CD4-positive, alpha-beta T cell treated with Interferon alpha-2 for 1 hour (primary cell): ENCODE data around the gene PMIS2.

Experiments used
- DNase-seq, 2 donors: peaks; one replicate each; pipeline ENCODE4 v3.0.0-alpha.2; 2020 to 2022

The PMIS2 gene

DNA sequence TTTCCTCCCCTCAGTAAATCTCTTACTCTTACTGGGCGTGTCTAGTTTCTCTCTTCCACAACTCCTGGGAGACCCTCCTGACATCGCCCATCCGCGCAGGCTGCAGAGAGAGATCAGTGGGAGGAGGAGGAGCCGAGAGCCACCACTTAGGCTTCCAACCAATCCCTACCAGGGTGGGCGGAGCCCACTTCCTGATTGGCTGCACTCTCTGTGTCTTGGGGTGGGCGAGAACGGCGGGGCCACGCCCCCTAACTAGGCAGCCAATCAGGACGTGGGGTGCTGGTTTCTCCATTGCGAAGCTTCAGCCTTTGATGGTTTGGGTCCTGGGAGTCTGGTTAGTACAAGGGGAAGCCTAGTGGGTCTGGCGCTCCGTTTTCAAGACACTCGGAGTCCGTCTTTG is at the start of gene PMIS2:
TSS of gene PMIS2 (plus strand) at position 326 of the 400 bp plus-strand sequence. CDS start 87 bp downstream, outside the sequence.
- DNase-seq = peak in 1 of 2 donors; percentile 13

DNA sequence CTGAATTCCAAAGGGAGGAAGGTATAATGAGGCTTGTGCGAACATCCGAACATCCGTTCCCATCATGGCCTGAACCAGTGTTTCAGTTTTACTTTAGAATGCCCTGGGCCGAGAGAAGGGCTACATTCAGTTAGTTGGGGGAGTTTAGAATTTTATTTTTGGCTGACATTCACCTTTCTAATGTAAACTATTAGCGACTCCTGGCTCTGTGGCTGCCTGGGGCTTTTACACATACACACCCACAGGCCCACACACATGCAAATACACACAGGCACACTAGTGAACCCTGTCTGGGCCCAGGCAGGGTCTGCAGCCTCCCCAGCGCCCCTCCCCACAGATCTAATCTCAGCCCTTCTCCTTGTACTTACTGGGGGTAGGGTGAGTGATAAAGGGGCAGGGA is 46.7 kb upstream of the PMIS2 start:
- DNase-seq = no peak

DNA sequence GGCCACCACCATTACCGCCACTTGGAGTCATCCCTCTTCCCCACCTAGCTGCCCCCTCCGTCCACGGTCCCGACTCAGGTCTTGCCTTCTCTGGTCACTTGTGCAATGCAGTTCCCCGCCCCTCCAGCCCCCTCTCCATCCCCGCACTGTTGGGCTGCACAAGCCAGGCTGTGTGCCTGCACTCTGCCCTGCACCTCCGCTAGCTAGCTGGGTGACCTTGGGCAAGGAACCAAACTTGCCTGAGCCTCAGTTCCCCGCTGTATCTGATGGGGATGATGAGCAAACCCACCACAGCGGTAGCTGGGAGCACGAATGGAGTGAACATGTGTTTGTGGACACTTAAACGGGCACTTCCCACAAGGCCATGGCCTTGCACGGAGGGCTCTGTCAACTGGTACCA is 46.1 kb upstream of the PMIS2 start:
- no peak for DNase-seq

DNA sequence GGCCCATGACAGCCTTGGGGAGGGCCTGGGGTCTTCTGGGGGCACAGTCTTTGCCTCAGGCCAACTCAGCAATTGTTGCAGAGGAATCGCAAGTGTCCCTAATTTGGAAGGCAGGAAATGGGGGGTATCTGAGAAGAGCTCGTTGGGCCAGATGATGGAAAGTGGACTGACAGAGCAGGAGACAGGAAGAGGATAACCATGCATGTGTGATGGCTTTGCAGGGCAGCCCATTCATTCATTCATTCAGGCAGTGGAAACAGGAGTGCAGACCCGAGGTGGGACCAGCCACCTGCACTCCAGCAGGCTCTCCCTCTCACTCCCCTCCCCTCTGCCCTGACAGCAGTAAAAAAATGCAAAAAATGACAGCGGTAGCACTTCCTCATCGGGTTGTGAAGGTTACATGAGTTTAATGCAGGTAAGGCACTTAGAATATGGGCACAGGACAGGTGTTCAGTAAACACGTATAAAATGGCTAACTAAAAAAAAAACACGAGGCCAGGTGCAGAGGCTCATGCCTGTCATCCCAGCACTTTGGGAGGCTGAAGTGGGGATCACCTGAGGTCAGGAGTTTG is 45.5 kb upstream of the PMIS2 start:
- DNase-seq = no peak

DNA sequence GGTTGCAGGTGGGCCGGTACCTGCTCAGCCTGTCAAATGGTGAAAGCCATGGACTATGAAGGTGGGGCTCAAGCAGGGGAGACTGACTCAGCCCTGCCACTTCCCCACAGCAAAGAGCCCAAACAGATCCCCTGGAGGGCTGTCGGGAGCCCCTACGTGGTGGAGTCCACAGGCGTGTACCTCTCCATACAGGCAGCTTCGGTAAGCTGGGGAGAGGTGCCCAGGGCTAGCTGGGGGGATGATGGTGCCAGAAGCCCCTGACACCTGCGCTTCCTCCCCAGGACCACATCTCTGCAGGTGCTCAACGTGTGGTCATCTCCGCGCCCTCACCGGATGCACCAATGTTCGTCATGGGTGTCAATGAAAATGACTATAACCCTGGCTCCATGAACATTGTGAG is 43.8 kb upstream of the PMIS2 start:
- DNase-seq = no peak

DNA sequence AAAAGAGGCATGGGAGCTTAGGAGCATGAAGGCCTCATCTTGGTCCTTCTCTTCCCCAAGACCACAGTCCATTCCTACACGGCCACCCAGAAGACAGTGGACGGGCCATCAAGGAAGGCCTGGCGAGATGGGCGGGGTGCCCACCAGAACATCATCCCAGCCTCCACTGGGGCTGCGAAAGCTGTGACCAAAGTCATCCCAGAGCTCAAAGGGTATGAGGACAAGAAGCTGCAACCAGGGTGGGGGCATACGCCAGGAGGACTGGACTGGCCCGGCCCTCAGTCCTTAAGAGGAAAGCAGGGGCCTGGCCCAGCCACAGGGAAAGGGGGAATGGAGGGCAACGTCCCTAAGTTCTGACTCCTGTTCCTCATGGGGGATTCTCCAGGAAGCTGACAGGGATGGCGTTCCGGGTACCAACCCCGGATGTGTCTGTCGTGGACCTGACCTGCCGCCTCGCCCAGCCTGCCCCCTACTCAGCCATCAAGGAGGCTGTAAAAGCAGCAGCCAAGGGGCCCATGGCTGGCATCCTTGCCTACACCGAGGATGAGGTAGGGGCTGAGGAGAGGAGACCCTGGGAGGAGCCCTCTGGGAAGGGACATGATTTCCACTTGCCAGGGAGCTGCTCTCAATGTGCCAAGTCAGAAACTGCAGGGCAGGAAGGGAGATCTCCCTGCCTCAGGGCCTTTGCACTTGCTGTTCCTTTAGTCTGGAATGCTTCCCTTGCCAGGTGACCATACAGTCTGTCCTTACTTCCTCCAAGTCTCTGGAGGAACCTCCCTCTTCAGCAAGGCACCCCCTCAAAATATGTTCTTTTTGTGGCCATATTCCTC is 42.5 kb upstream of the PMIS2 start:
- no peak for DNase-seq

DNA sequence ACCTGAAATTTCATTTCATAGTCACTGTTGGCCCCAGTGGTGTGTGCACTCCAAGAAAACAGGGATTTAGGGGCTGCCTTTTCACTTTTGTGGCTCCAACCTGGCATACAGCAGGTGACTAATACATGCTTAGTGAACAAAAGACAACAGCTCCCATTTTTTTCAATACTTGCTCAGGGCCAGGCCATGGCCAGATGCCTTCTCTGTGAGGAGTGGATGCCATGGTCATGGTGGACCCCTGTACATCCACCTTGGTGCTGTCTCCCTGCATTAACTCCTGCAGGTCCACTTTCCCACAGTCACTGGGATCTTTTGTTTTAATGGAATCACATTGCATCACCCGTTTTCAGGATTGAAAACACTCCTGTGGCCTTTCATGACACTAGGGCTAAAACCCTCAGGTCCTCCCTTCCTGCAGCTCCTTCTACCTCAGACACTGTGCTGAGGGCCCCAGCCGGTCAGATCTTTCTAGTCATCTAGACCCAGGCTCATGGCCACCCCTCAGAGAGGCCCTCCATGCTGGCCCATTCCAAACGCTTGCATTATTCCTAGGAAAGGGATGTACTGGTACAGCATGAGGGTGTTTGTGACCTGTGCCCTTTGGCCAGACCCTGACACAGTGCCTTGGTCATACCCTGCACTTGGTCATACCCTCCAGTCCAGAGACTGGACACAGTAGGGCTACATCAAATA is 41.7 kb upstream of the PMIS2 start:
- no peak for DNase-seq

DNA sequence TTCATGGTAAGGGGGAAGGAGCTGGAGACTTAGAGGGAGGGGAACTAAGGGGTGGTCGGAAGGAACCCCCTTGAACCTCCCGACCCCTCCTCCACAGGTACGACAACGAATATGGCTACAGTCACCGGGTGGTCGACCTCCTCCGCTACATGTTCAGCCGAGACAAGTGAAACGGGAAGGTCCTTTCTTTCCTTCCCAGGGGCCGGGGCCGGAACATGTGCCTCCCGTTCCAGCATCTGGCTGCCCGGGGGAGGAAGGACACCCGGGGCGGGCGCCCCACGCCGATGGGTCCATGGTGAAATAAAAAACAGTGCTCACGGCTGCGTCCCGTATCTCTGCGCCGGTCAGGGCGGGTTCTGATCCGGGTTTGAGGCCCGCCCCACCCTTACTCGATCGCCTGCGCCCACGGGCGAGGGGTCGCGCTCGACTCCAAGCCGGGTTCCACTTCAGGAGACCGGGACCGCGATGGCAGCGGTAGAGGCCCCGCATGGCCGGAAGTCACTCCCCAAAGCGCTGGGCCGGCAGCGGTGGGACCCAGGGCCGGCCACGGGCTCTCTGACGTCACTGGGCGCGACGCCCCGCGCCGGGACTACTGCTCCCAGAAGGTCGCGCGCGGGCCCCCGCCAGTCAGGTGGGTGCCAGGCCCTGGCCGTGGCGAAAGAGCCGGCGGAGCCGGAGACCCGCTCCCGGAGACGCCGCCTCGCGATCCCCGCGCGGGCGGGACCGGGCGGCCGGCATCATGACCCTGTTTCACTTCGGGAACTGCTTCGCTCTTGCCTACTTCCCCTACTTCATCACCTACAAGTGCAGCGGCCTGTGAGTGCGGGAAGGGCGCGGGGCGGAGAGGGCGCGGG is 40.7 kb upstream of the PMIS2 start, which contains the start of gene TMEM147:
TSS of gene TMEM147 (plus strand) at position 626 of the 854 bp plus-strand sequence. CDS start at position 740, 114 bp downstream.
- DNase-seq = peak; percentile 79 to 85

DNA sequence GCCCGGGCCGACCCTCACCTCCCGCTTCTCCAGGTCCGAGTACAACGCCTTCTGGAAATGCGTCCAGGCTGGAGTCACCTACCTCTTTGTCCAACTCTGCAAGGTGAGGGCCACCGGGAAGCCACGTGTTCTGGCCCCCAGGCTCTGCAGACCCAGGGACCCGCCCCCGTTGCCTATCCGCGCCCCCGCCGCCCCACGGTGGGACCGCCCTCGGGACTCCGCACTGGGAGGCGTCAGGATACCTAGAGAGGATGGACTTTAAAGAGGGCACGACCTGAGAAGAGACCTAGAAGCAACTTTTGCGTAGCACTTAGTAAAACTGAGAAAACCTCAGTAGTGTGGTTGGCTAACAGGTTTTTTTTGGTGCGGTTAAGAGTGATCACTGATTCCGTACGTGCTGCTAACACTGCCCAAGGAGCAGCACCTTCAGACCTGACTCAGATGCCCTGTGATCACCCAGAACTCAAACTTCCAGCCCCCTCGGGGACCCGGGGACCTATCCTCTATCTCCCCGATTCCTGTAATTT is 40.1 kb upstream of the PMIS2 start:
- DNase-seq = peak; percentile 22 to 60

DNA sequence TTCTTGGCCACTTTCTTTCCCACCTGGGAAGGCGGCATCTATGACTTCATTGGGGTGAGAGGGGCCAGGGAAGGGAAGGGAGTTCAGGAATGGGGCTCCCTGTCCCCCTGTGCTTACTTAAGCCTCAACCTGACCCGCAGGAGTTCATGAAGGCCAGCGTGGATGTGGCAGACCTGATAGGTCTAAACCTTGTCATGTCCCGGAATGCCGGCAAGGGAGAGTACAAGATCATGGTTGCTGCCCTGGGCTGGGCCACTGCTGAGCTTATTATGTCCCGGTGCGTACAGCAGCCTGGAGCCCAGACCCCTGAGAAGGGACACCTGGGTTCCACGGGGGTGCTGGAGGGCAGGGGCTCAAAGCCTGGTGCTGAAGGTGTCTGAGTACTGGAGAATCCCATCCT is 39.4 kb upstream of the PMIS2 start:
- no peak for DNase-seq

DNA sequence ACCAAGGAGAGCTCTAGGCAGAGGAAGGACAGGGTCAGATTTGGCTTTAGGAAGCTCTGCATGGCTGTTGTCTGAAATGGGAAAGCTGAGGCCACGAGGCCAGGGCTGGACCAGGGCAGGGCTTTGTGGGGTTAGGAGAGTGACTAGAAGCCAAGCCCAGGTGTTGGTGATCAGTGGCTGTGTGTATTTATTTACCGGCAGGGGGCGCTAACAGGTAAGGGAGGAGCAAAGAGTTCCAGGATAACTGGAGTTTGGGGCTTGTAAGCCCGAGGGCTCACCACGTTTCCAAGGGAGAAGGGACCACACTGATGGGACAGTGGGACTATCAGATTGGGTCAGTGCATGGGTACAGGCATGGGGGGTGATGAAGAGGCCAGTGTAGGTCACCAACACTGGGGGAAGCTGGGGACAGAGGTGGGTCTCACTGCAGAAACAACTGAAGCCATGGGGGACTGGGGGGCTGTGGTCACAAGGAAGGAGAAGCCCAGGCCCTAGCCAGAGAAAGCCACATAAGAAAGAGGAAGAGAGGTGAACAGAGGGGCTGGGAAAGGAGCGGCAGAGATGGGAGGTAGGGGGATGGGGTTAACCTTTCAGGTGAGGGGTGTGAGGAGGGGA is 36.7 kb upstream of the PMIS2 start:
- DNase-seq = peak; percentile 58 to 75

DNA sequence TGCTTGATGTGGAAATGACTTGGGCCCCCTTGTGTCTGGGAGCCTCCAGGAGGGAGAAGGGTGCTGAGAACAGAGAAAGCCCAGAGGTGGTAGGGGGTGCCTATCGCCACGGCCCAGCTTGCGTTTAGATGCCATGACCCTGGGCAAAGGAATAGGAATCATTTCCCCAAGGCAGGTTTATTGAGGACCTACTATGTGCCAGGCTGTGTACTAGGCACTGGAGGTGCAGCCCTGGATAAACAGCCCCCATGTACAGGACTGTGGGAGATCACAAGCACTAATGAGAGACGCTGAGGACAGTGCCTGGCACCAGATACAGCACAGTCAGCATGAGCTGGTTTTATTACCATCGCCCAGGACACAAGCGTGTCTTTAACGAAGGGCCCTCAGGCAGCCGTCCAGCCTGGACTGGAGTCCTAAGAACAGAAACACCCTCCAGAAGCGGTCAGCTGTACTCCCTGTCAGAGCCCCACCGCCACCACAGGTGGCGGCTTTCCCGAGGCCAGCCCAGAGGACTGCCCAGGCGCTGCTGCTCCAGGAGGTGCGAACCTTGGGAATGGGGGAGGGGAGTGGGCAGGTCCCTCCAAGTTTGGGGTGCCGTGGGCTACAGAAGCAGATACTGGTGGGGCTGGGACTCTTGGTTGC is 36.0 kb upstream of the PMIS2 start:
- DNase-seq = no peak

DNA sequence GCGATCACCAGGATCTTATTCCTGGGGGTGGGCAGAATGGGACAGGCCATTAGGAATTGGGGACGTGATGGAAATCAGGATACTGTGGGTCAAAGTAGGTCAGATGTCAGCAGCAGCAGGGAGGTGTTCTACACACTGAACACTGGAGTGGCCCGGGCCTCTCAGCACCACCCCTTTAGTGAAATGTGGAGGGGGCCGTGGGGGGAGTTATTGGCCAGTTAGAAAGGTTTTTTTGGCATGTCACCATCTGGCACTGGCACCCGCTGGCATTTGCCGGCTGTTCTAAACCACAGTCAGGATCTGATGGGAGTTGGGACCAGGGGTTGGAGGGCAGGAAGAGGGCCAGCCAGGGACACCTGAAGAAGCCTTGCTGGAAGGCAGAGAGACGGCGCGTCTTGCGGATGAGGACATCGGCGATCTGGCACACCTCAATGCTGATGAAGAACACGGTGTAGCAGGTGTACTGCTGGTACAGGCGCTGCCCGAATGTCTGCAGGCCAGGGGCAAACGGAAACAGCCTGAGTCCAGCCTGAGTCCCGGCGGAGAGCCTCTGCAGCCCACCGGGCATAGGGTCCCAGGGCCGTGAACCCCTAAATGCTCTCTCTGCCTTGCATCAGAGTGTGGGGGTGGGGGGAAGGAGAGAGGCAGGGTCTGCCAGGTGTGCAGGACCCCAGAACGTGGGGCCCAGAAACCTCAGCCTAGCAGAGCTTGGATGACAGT is 34.7 kb upstream of the PMIS2 start:
- no peak for DNase-seq

DNA sequence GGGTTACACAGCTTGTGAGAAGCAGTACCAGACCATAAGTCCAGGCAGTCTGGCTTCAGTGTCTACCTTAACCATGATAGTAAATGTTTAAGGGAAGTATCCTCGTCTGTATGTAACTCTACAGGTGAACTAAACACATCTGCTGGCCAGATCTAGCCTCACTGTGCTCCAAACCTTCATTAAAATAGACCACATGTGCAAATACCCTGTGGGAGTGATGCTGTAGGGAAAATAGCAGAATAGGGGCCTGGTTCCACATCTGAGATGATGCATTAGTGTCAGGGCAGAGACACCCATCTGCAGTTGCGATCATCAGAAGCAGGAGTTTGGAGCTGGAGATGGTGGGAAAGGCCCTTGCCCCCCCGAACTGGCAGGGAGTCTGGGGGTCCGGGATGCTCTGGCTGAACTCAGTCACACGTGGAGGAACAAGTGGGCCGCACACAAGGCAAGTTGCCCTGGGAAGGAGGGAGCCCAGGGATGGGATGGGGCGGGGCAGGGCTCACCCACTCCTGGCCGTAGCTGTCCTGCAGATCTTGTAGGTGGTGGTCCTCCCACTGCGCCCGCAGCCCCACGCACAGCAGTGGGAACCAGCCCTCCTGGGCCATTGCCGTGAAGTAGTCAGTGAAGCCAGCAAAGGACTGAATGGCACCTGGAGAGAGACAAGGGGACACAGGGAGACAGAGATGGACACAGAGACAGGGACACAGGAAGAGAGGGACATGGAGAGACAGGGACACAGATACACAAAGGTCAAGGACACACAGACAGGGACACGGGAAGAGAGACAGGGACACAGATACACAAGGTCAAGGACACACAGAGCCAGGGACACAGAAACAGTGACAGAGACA is 33.2 kb upstream of the PMIS2 start:
- DNase-seq = no peak

DNA sequence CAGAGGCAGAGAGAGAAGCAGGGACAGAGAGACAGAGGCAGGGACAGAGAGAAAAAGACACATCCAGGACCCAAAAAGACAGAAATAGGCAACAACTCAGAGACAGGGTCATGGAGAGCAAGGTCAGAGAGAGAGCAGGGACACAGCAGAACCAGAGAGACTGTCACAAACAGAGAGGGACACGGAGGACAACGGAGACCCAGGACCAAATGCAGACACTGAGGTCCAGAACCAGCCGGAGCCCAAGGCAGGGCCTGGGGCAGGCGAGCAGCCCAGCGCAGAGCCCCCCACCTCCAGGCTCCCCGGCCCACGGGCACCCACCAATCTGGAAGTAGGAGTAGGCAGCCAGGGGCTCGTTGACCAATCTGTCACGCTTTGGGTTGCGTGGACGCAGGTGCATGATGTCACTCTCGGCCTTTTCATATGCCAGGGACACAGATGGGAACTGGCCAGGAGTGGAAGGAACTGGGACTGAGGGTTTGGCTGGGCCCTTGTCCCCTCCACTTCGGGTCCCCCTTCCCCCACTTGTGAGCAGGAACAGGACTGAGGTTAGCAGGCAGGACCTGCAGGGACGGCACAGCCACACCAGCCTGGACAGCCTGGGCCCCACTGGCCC is 32.5 kb upstream of the PMIS2 start:
- DNase-seq = no peak

DNA sequence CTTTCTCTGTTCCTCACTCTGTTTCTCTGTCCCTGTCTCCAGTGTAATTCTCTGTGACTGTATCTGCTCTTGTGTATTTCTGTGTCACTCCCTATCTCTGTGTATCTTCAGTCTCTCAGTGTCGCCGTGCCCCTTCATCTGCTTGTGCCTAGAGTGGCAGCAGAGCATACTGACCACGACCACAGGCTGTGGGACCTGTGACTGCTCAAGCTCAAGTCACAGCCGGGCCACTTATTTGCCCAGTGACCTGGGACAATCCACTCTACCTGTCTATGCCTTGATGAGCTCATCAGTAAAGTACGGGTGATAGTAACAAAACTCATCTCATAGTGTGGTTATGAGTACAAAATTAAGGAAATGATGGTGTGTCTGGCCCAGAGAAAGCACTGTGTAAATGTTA is 31.9 kb upstream of the PMIS2 start:
- no peak for DNase-seq

DNA sequence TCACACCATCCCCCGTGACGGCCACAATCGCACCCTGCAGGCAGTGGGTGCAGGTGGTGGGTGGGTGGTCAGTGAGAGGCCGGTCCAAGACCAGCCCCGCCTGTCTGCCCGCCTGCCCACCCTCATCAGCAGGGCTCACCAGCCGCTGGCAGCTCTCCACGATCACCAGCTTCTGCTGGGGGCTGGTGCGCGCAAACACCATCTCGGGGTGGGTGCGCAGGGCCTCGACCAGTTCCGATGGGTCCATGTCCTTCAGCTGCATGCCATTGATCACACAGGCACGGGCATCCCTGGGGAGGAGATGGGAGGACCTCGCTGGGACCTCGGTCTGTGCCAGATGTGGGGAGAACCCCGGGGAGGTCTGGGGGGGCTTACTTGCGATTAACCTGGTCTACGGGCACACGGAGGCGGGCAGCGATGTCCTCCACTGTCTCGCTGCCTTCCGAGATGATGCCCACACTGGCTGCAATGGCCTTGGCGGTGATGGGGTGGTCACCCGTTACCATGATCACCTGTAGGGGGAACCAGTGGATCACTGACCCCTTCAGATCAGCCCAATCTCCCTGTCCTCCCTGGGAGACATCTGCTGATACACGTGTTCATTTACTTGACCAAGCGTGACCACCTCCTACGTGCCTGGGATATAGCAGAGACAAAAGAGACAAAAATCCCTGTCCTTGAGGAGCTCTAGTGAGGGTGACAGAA is 30.5 kb upstream of the PMIS2 start:
- no peak for DNase-seq

DNA sequence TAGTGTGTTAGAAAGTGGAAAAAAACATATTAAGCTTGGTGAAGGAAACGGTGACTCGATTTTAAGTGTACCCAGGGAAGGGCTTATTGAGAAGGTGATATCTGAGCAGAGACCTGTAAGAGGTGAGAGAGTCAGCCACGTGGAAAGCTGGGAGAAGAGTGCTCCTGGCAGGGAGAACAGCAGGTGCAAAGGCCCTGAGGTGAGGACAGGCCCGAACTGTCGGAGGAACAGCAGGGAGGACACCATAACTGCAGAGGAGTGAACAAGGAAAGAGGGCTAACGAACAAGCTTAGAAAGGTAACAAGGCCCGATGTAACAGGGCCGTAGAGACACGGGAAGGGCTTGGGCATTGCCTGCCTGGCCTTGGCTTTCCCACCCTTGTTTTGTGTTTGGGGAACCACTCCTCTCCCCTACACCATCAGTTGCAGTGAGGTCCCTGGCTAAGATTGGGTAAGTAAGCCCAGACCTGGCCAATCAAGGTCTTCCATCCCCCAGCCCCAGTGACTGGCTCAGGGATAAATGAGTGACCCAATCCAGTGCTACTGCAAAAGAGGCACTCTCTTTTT is 29.9 kb upstream of the PMIS2 start:
- no peak for DNase-seq
